ENCODE measurements around the gene FGF19. TPM values are rescaled to one million over a fixed set of nuclear protein-coding genes. Genes with fewer than 3 reads are reported as not detected.

FGF19 gene
- total RNA-seq, 1 experiment from 2014 or later, result 0.69 TPM

DNA sequence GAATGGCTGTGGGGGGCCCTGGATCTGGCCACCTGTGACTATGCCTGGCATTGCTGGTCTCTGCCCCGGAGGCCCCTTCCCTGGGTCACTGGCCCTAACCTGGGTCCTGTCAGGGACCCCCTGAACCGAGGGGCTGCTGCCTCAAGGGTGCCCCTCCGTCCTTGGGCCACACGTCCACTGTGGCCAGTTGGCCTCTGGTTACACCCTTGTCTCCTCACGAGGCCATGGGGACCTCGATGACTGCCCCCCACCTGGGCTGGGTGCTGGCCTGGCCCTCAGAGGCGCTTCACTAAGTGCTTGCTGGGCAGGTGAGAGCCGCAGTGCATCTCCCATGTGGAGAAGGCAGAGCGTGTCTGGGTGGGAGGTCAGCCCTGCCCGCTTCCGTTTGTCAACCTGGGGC, 27.3 kb upstream of the FGF19 start:
- TF ChIP-seq, protein P1, sequence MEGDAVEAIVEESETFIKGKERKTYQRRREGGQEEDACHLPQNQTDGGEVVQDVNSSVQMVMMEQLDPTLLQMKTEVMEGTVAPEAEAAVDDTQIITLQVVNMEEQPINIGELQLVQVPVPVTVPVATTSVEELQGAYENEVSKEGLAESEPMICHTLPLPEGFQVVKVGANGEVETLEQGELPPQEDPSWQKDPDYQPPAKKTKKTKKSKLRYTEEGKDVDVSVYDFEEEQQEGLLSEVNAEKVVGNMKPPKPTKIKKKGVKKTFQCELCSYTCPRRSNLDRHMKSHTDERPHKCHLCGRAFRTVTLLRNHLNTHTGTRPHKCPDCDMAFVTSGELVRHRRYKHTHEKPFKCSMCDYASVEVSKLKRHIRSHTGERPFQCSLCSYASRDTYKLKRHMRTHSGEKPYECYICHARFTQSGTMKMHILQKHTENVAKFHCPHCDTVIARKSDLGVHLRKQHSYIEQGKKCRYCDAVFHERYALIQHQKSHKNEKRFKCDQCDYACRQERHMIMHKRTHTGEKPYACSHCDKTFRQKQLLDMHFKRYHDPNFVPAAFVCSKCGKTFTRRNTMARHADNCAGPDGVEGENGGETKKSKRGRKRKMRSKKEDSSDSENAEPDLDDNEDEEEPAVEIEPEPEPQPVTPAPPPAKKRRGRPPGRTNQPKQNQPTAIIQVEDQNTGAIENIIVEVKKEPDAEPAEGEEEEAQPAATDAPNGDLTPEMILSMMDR (conservative IDR thresholded peaks at IDR 0.05; ENCODE audit: low read depth, low read length), result no peak
- no peak for TF ChIP-seq EZH2 (IDR thresholded peaks at IDR 0.05; ENCODE audit: borderline replicate concordance, low read depth, low read length, poor library complexity, severe bottlenecking)
- H3K36me3 ChIP-seq (ENCODE audit: insufficient read depth, low read length, poor library complexity, severe bottlenecking), result no peaks in the 10 kb centered on the region
- H3K4me3 ChIP-seq (ENCODE audit: low read depth, low read length, poor library complexity, severe bottlenecking), result no peak overlapping the region
- POLR2A ChIA-PET (ENCODE audit: low non-redundant PET), result no interaction called here
- no peak for DNase-seq (ENCODE audit: low spot score)
- H3K4me1 ChIP-seq (ENCODE audit: insufficient read depth, low read length, poor library complexity, severe bottlenecking), result no peaks in the 10 kb centered on the region
- no TSS peak for BruUV-seq (replicated peaks)
- no peaks in the 10 kb centered on the region for H3K27me3 ChIP-seq (replicated peaks; ENCODE audit: insufficient read depth, low read depth, low read length, poor library complexity)
- H3K27ac ChIP-seq (ENCODE audit: low read depth, low read length, poor library complexity, severe bottlenecking), result no peak overlapping the region
- peaks cover 5% of the 10 kb centered on the region for H3K9me3 ChIP-seq (ENCODE audit: low read depth, low read length, poor library complexity, severe bottlenecking)
- CTCF ChIA-PET, result no interaction called here
- intact Hi-C loops (cut with micrococcal nuclease; ENCODE audit: unreplicated experiment), result no loop called here

DNA sequence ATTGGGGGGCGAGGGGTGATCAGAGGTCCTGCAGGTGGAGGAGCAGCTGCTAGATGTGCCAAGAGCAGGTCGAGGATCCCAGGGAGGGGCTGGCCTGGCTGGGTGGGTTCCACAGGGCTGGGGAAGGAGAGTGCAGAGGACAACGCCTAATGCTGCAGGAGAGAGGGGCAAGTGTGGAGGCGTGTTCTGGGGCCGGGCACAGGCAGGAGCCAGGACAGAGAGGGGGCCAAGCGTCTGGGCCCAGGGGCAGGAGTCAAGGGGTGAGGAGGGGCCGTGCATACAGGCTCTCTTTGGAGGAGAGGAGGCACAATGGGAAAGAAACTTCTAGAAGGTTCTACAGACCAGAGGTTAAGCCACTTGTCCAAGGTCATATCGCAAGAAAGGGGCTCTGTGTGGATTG, 26.7 kb upstream of the FGF19 start:
- CTCF ChIA-PET, result no interaction called here
- Histone ChIP-seq H3K27me3 (replicated peaks; ENCODE audit: insufficient read depth, low read depth, low read length, poor library complexity) (no peaks in the 10 kb centered on the region), H3K4me1 (ENCODE audit: insufficient read depth, low read length, poor library complexity, severe bottlenecking) (no peaks in the 10 kb centered on the region), H3K27ac (ENCODE audit: low read depth, low read length, poor library complexity, severe bottlenecking) (no peak overlapping the region), H3K36me3 (ENCODE audit: insufficient read depth, low read length, poor library complexity, severe bottlenecking) (no peaks in the 10 kb centered on the region), H3K9me3 (ENCODE audit: low read depth, low read length, poor library complexity, severe bottlenecking) (peaks cover 5% of the 10 kb centered on the region), H3K4me3 (ENCODE audit: low read depth, low read length, poor library complexity, severe bottlenecking) (no peak overlapping the region)
- POLR2A ChIA-PET (ENCODE audit: low non-redundant PET), result no interaction called here
- TF ChIP-seq EZH2 (IDR thresholded peaks at IDR 0.05; ENCODE audit: borderline replicate concordance, low read depth, low read length, poor library complexity, severe bottlenecking), result no peak
- TF ChIP-seq, protein P1 (conservative IDR thresholded peaks at IDR 0.05; ENCODE audit: low read depth, low read length), result no peak
- intact Hi-C loops (cut with micrococcal nuclease; ENCODE audit: unreplicated experiment), result no loop called here
- no peak for DNase-seq (ENCODE audit: low spot score)
- BruUV-seq (replicated peaks), result no TSS peak

DNA sequence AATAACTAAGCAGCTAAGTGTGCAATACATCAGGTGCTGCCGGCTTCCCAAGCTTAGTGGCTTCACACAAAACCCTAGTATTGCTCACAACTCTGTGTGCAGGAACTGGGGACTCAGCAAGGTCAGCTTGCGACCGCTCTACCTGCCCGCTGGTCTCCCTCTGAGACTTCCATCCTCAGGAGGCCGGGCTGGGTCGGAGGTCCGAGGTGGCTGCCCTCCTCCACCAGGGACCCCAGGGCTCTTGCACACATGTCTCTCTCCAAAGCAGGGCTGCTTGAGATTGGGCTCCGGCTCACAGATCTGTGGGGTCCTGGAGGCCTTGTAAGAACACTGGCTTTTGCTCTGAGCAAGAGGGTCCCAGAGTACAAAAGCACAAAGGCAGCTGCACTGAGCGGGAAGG, 25.4 kb upstream of the FGF19 start:
- no peaks in the 10 kb centered on the region for H3K4me1 ChIP-seq (ENCODE audit: insufficient read depth, low read length, poor library complexity, severe bottlenecking)
- intact Hi-C loops (cut with micrococcal nuclease; ENCODE audit: unreplicated experiment), result no loop called here
- ChIA-PET CTCF (no interaction called here), POLR2A (ENCODE audit: low non-redundant PET) (no interaction called here)
- DNase-seq (ENCODE audit: low spot score), result no peak
- no peaks in the 10 kb centered on the region for H3K36me3 ChIP-seq (ENCODE audit: insufficient read depth, low read length, poor library complexity, severe bottlenecking)
- TF ChIP-seq, protein P1 (conservative IDR thresholded peaks at IDR 0.05; ENCODE audit: low read depth, low read length), result no peak
- TF ChIP-seq EZH2 (IDR thresholded peaks at IDR 0.05; ENCODE audit: borderline replicate concordance, low read depth, low read length, poor library complexity, severe bottlenecking), result no peak
- H3K27me3 ChIP-seq (replicated peaks; ENCODE audit: insufficient read depth, low read depth, low read length, poor library complexity), result no peaks in the 10 kb centered on the region
- BruUV-seq (replicated peaks), result no TSS peak
- peaks cover 5% of the 10 kb centered on the region for H3K9me3 ChIP-seq (ENCODE audit: low read depth, low read length, poor library complexity, severe bottlenecking)
- H3K27ac ChIP-seq (ENCODE audit: low read depth, low read length, poor library complexity, severe bottlenecking), result no peak overlapping the region
- H3K4me3 ChIP-seq (ENCODE audit: low read depth, low read length, poor library complexity, severe bottlenecking), result no peak overlapping the region
